IMR-90 (cell line): ENCODE results near the gene CYGB.

Experiments used
- CEBPB ChIP-seq: IDR thresholded peaks from 2 replicates; pipeline ENCODE4 v1.6.1; 2012; ENCODE audit warnings: low read depth, low read length, improper control_type of control experiment
- CHD1 ChIP-seq: IDR thresholded peaks from 2 replicates; pipeline ENCODE4 v1.6.1; 2012; ENCODE audit warnings: low read depth, low read length, improper control_type of control experiment
- FOS ChIP-seq: fragments of 150-350 bp; IDR thresholded peaks from 2 replicates; pipeline ENCODE4 v1.6.1; 2016; ENCODE audit warnings: low read depth, low read length
- MAZ ChIP-seq: IDR thresholded peaks from 2 replicates; pipeline ENCODE4 v1.6.1; 2012; ENCODE audit warnings: low read depth, mild to moderate bottlenecking, low read length, improper control_type of control experiment, moderate library complexity, borderline replicate concordance
- POLR2A ChIP-seq: IDR thresholded peaks from 2 replicates; pipeline ENCODE4 v1.6.1; 2012; ENCODE audit warnings: mild to moderate bottlenecking, low read depth, low read length
- RCOR1 ChIP-seq: IDR thresholded peaks from 2 replicates; pipeline ENCODE4 v1.6.1; 2012; ENCODE audit warnings: mild to moderate bottlenecking, low read length, improper control_type of control experiment; ENCODE audit not compliant: insufficient replicate concordance
- RFX5 ChIP-seq: IDR thresholded peaks from 2 replicates; pipeline ENCODE4 v1.8.0; 2012; ENCODE audit warnings: low read depth, mild to moderate bottlenecking, low read length, moderate library complexity
- TF ChIP-seq, protein P1 (sequence below): conservative IDR thresholded peaks from 2 replicates; pipeline ENCODE4 v1.5.1; 2012; ENCODE audit warnings: mild to moderate bottlenecking, low read depth, low read length, improper control_type of control experiment
- TF ChIP-seq, protein P2 (sequence below): fragments of 150-350 bp; IDR thresholded peaks from 2 replicates; pipeline ENCODE4 v1.6.1; 2016; ENCODE audit warnings: low read depth, mild to moderate bottlenecking, low read length, moderate library complexity, borderline replicate concordance
- TF ChIP-seq, protein P3 (sequence below): fragments of 150-350 bp; IDR thresholded peaks from 2 replicates; pipeline ENCODE4 v1.6.1; 2017; ENCODE audit warnings: mild to moderate bottlenecking, antibody characterized with exemption, low read length, low read depth

DNA sequence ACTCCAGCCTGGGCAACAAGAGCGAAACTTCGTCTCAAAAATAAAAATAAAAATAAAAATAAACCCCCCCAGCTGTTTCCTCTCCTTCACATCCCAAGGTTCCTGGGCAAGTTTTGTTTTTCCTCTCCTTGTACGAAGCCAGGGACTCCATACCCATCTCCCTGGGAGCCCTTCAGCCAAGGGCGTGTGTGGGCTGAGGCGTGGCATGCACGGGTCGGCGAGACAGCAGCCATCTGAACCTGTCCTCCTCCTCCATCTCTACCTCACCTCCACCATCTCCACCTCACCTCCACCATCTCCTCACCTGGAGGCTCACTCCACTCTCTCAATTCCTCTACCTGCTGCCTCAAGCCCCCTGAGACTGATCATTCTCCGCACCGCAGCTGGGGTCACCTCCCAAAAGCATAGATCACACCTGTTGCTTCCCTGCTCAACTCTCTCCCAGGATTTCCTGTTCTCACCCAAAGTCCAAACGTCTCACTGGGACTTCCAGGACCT, 53.2 kb downstream of the CYGB start:
- no peak for TF ChIP-seq CHD1
- TF ChIP-seq RFX5: no peak
- TF ChIP-seq, protein P1, sequence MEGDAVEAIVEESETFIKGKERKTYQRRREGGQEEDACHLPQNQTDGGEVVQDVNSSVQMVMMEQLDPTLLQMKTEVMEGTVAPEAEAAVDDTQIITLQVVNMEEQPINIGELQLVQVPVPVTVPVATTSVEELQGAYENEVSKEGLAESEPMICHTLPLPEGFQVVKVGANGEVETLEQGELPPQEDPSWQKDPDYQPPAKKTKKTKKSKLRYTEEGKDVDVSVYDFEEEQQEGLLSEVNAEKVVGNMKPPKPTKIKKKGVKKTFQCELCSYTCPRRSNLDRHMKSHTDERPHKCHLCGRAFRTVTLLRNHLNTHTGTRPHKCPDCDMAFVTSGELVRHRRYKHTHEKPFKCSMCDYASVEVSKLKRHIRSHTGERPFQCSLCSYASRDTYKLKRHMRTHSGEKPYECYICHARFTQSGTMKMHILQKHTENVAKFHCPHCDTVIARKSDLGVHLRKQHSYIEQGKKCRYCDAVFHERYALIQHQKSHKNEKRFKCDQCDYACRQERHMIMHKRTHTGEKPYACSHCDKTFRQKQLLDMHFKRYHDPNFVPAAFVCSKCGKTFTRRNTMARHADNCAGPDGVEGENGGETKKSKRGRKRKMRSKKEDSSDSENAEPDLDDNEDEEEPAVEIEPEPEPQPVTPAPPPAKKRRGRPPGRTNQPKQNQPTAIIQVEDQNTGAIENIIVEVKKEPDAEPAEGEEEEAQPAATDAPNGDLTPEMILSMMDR: no peak
- TF ChIP-seq POLR2A: no peak
- TF ChIP-seq, protein P2, sequence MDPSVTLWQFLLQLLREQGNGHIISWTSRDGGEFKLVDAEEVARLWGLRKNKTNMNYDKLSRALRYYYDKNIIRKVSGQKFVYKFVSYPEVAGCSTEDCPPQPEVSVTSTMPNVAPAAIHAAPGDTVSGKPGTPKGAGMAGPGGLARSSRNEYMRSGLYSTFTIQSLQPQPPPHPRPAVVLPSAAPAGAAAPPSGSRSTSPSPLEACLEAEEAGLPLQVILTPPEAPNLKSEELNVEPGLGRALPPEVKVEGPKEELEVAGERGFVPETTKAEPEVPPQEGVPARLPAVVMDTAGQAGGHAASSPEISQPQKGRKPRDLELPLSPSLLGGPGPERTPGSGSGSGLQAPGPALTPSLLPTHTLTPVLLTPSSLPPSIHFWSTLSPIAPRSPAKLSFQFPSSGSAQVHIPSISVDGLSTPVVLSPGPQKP: no peak
- TF ChIP-seq, protein P3, sequence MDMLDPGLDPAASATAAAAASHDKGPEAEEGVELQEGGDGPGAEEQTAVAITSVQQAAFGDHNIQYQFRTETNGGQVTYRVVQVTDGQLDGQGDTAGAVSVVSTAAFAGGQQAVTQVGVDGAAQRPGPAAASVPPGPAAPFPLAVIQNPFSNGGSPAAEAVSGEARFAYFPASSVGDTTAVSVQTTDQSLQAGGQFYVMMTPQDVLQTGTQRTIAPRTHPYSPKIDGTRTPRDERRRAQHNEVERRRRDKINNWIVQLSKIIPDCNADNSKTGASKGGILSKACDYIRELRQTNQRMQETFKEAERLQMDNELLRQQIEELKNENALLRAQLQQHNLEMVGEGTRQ: no peak
- no peak for TF ChIP-seq RCOR1
- no peak for TF ChIP-seq CEBPB
- no peak for TF ChIP-seq FOS
- no peak for TF ChIP-seq MAZ
